Measurements from ENCODE around the gene SLC17A5. TPM values are rescaled to one million over a fixed set of nuclear protein-coding genes. Genes with fewer than 3 reads are reported as not detected.
"Not testable (repeated sequence)": the region's sequence is repeated elsewhere in the genome, so short reads cannot be mapped to it uniquely, and the experiment has no call there.

Gene SLC17A5
- total and polyA plus RNA-seq, 7 donors, result 3.1 to 7.2 (median 4.5) TPM

DNA sequence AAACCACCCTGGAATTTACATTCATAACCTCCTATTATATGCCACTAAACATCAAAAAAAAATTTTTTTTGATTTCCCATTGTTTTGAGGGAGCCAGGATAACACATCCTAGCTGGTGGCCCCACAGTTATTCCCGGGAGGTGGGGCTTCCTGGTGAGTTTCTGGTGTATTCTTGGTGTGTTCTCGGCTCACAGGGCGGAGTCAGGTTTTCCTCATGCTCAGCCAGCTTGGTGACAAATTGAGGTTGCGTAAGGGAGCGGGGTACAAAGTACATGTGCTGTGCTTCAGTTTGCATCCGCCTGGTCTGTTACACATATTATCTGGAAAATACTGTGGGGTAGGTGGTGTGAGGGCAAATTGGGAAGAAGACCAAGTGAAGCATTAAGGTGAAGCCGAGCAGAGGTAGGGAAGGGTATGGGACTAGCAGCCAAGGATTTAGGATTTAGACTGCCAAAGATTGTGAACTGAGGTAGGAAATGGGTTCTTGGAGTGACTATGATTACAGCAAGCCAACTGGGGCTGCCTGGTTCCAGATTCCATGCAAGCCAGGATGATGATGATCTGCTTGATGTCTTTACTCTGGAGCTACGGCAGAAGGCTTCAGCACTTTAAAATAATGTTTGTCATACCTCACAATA lies 86.7 kb downstream of the SLC17A5 start:
- TF ChIP-seq, protein P1, sequence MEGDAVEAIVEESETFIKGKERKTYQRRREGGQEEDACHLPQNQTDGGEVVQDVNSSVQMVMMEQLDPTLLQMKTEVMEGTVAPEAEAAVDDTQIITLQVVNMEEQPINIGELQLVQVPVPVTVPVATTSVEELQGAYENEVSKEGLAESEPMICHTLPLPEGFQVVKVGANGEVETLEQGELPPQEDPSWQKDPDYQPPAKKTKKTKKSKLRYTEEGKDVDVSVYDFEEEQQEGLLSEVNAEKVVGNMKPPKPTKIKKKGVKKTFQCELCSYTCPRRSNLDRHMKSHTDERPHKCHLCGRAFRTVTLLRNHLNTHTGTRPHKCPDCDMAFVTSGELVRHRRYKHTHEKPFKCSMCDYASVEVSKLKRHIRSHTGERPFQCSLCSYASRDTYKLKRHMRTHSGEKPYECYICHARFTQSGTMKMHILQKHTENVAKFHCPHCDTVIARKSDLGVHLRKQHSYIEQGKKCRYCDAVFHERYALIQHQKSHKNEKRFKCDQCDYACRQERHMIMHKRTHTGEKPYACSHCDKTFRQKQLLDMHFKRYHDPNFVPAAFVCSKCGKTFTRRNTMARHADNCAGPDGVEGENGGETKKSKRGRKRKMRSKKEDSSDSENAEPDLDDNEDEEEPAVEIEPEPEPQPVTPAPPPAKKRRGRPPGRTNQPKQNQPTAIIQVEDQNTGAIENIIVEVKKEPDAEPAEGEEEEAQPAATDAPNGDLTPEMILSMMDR (IDR thresholded peaks at IDR 0.05), result no peak
- ATAC-seq (peak; percentile 59 to 89 (median 82)), DNase-seq (peak; percentile 74 to 77)
- Histone ChIP-seq H3K27ac (peak overlapping the region; percentile 44), H3K4me3 (no peak overlapping the region), H3K27me3 (ENCODE audit: insufficient read depth in 3 of 3, low read length in 2 of 3) (no peaks in the 10 kb centered on the region), H3K36me3 (ENCODE audit: insufficient read depth in 1 of 2, low read depth in 1 of 2) (no peaks in the 10 kb centered on the region), H3K4me1 (peaks cover 11% of the 10 kb centered on the region), H3K9me3 (no peaks in the 10 kb centered on the region)
- 32 to 56% (median 47%) methylated on average over 8 of the region's 8 CpGs for WGBS, 3 donors
- intact Hi-C loops (cut with DNase I), result no loop called here

DNA sequence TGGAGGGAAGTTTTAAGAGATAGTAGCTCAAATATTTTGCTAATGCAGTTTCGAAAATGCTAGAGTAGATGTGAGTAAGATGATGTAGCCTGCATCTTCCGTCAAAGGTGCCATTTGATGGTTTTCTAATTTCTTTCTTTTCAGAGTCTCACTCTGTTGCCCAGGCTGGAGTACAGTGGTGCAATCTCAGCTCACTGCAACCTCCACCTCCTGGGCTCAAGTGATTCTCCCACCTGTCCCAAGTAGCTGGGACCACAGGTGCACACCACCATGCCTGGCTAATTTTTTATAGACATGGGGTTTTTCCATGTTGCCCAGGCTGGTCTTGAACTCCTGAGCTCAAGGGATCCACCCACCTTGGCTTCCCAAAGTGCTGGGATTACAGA lies 87.3 kb downstream of the SLC17A5 start:
- H3K4me3 ChIP-seq; intact Hi-C loops (cut with DNase I); DNase-seq; H3K36me3 ChIP-seq (ENCODE audit: insufficient read depth in 1 of 2, low read depth in 1 of 2); H3K4me1 ChIP-seq; H3K27me3 ChIP-seq (ENCODE audit: insufficient read depth in 3 of 3, low read length in 2 of 3); ATAC-seq; H3K9me3 ChIP-seq: not testable (repeated sequence)
- WGBS, 3 donors, result 84 to 98% (median 91%) methylated on average over 2 of the region's 2 CpGs
- H3K27ac ChIP-seq, result peak overlapping the region; percentile 20

GRCh38 chr6:73565767-73566485 lies 87.9 kb downstream of the SLC17A5 start:
- intact Hi-C loops (cut with DNase I), result no loop called here
- no peak for DNase-seq
- ATAC-seq, result no peak
- Histone ChIP-seq H3K9me3 (no peaks in the 10 kb centered on the region), H3K36me3 (ENCODE audit: insufficient read depth in 1 of 2, low read depth in 1 of 2) (no peaks in the 10 kb centered on the region), H3K27me3 (ENCODE audit: insufficient read depth in 3 of 3, low read length in 2 of 3) (no peaks in the 10 kb centered on the region), H3K4me1 (peaks cover 3% of the 10 kb centered on the region), H3K27ac (no peak overlapping the region), H3K4me3 (no peak overlapping the region)
- WGBS, 3 donors, result 90 to 92% (median 90%) methylated on average over 11 of the region's 11 CpGs
- TF ChIP-seq, protein P1 (IDR thresholded peaks at IDR 0.05), result no peak

DNA sequence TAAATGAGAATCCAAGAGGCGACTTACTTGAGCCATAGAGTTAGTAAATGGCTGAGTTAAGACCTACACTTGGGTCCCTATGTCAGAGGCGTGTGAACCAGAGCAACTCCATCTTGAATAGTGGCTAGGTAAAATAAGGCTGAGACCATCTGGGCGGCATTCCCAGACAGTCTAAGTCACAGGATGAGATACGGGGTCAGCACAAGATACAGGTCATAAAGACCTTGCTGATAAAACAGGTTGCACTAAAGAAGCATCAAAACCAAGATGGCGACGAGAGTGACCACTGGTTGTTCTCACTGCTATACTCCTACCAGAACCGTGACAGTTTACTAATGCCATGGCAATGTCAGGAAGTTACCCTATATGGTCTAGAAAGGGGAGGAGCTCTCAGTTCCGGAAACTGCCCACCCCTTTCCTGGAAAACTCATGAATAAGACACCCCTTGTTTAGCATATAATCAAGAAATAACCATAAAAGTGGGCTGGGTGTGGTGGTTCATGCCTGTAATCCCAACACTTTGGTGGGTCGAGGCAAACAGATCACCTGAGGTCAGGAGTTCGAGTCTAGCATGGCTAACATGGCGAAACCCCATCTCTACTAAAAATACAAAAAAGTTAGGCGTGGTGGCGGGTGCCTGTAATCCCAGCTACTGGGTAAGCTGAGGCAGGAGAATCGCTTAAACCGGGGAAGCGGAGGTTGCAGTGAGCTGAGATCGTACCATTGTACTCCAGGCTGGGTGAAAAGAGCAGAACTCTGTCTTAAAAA lies 89.0 kb downstream of the SLC17A5 start:
- H3K4me3 ChIP-seq, result no peak overlapping the region
- ATAC-seq, result no peak
- no peaks in the 10 kb centered on the region for H3K27me3 ChIP-seq (ENCODE audit: insufficient read depth in 3 of 3, low read length in 2 of 3)
- no peaks in the 10 kb centered on the region for H3K4me1 ChIP-seq
- TF ChIP-seq, protein P1 (IDR thresholded peaks at IDR 0.05), result no peak
- H3K9me3 ChIP-seq, result no peaks in the 10 kb centered on the region
- no peak for DNase-seq
- no peaks in the 10 kb centered on the region for H3K36me3 ChIP-seq (ENCODE audit: insufficient read depth in 1 of 2, low read depth in 1 of 2)
- H3K27ac ChIP-seq, result no peak overlapping the region
- 94 to 96% (median 95%) methylated on average over 17 of the region's 17 CpGs for WGBS, 3 donors
- intact Hi-C loops (cut with DNase I), result no loop called here

DNA sequence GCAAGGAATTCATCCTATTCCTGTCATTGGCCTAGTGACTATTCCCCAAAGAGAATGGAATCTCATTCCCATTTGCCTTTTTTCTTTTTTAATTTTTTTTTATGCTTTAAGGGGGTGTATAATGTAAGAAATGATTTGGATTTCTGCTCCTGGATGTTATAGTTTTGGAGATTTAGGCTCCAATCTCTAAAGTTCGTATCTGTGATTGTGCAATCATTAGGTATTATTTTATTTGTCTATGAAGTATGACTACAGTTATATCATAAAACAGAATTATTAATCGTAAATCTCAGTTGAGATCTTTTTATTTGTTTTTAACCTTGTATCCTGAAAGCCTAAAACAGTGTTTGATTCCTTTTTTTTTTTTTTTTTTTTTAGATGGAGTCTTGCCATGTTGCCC lies 91.2 kb downstream of the SLC17A5 start:
- DNase-seq, result no peak
- Histone ChIP-seq H3K27me3 (ENCODE audit: insufficient read depth in 3 of 3, low read length in 2 of 3) (no peaks in the 10 kb centered on the region), H3K4me1 (no peaks in the 10 kb centered on the region), H3K9me3 (no peaks in the 10 kb centered on the region), H3K4me3 (no peak overlapping the region), H3K36me3 (ENCODE audit: insufficient read depth in 1 of 2, low read depth in 1 of 2) (no peaks in the 10 kb centered on the region), H3K27ac (no peak overlapping the region)
- TF ChIP-seq, protein P1 (IDR thresholded peaks at IDR 0.05), result no peak
- ATAC-seq, result no peak
- 90 to 99% (median 90%) methylated on average over 2 of the region's 2 CpGs for WGBS, 3 donors
- intact Hi-C loops (cut with DNase I), result no loop called here

Measured in psoas muscle (tissue), 8 donors.